Activated naive CD4-positive, alpha-beta T cell treated with anti-CD3 and anti-CD28 coated beads, Interleukin-2, amount 50 U/mL, for 72 hours (primary cell): Measurements from ENCODE around the gene CD300LD. TPM values are rescaled to one million over a fixed set of nuclear protein-coding genes. Genes with fewer than 3 reads are reported as not detected.
"Not testable (repeated sequence)": the region's sequence is repeated elsewhere in the genome, so short reads cannot be mapped to it uniquely, and the experiment has no call there.

Experiments
- ATAC-seq, 2 donors: fragments of 150-1000 bp; cut with Tn5 transposase; 2 replicates each; pipeline ENCODE4 v1.10.0; 2021; ENCODE audit warnings: mild to moderate bottlenecking in 2 of 2, moderate library complexity in 2 of 2
- DNase-seq, 2 donors: peaks; one replicate each; pipeline ENCODE4 v3.0.0; 2021 to 2022; ENCODE audit warnings: low spot score in 2 of 2
- H3K27ac Mint-ChIP-seq, 2 donors: one replicate each; pipeline ENCODE4 v1.8.0; 2022; ENCODE audit warnings: mild to moderate bottlenecking in 2 of 2, mixed read lengths in 2 of 2
- H3K36me3 Mint-ChIP-seq, 2 donors: one replicate each; pipeline ENCODE4 v1.8.0; 2022; ENCODE audit warnings: mixed read lengths in 2 of 2
- H3K9me3 Mint-ChIP-seq, 2 donors: one replicate each; pipeline ENCODE4 v1.8.0; 2022; ENCODE audit warnings: mixed read lengths in 2 of 2
- total RNA-seq, 2 donors: library from RNA; stranded (reverse); gene quantifications; one replicate each; pipeline ENCODE4 v1.2.3, GENCODE V29; 2022

CD300LD gene
- total RNA-seq, 2 donors from 2014 or later, result not detected

- H3K9me3 Mint-ChIP-seq, result no peaks in the 10 kb centered on the region
- DNase-seq (no peak), ATAC-seq (no peak)
- no peaks in the 10 kb centered on the region for H3K36me3 Mint-ChIP-seq
- H3K27ac Mint-ChIP-seq, result no peak overlapping the region
Observed at GRCh38 chr17:74591503-74591902, 580 bp downstream of the CD300LD start.

- peaks cover 0 to 12% of the 10 kb centered on the region in 2 donors for H3K9me3 Mint-ChIP-seq
- DNase-seq (no peak), ATAC-seq (no peak)
- H3K36me3 Mint-ChIP-seq, result no peaks in the 10 kb centered on the region
- H3K27ac Mint-ChIP-seq, result no peak overlapping the region
Observed at GRCh38 chr17:74585711-74586110, 6.4 kb downstream of the CD300LD start.

- Mint-ChIP-seq H3K9me3 (peaks cover 0 to 17% of the 10 kb centered on the region in 2 donors), H3K36me3 (no peaks in the 10 kb centered on the region), H3K27ac (no peak overlapping the region)
- DNase-seq (no peak), ATAC-seq (no peak)
Observed at GRCh38 chr17:74584292-74585060, 7.6 kb downstream of the CD300LD start.

GRCh38 chr17:74582633-74583032, 9.4 kb downstream of the CD300LD start:
- DNase-seq (no peak), ATAC-seq (no peak)
- no peaks in the 10 kb centered on the region for H3K36me3 Mint-ChIP-seq
- H3K9me3 Mint-ChIP-seq, result peaks cover 0 to 21% of the 10 kb centered on the region in 2 donors
- no peak overlapping the region for H3K27ac Mint-ChIP-seq

GRCh38 chr17:74579900-74580299, 12.2 kb downstream of the CD300LD start:
- Mint-ChIP-seq H3K9me3 (peaks cover 0 to 14% of the 10 kb centered on the region in 2 donors), H3K27ac (no peak overlapping the region), H3K36me3 (no peaks in the 10 kb centered on the region)
- no peak for DNase-seq
- ATAC-seq, result peak in 1 of 2 donors; percentile 33

- H3K36me3 Mint-ChIP-seq, result no peaks in the 10 kb centered on the region
- DNase-seq (no peak), ATAC-seq (no peak)
- H3K9me3 Mint-ChIP-seq, result peaks cover 0 to 10% of the 10 kb centered on the region in 2 donors
- H3K27ac Mint-ChIP-seq, result no peak overlapping the region
Observed at GRCh38 chr17:74578979-74579378, 13.1 kb downstream of the CD300LD start.

- DNase-seq, result no peak
- Mint-ChIP-seq H3K27ac (no peak overlapping the region), H3K9me3 (peaks cover 0 to 5% of the 10 kb centered on the region in 2 donors), H3K36me3 (no peaks in the 10 kb centered on the region)
- no peak for ATAC-seq
Observed at GRCh38 chr17:74574489-74575142, 17.5 kb downstream of the CD300LD start.

GRCh38 chr17:74573635-74574034, 18.4 kb downstream of the CD300LD start:
- DNase-seq, H3K9me3 Mint-ChIP-seq, ATAC-seq, H3K36me3 Mint-ChIP-seq, H3K27ac Mint-ChIP-seq: not testable (repeated sequence)

GRCh38 chr17:74573169-74573568, 18.9 kb downstream of the CD300LD start:
- H3K36me3 Mint-ChIP-seq, result no peaks in the 10 kb centered on the region
- no peaks in the 10 kb centered on the region for H3K9me3 Mint-ChIP-seq
- ATAC-seq, result no peak
- no peak overlapping the region for H3K27ac Mint-ChIP-seq
- no peak for DNase-seq

- no peak for DNase-seq
- Mint-ChIP-seq H3K9me3 (no peaks in the 10 kb centered on the region), H3K27ac (peak overlapping the region in 1 of 2 donors; percentile 40), H3K36me3 (no peaks in the 10 kb centered on the region)
- peak; percentile 26 to 62 for ATAC-seq
Observed at GRCh38 chr17:74571621-74572270, 20.3 kb downstream of the CD300LD start.

- ATAC-seq (peak; percentile 82 to 87), DNase-seq (peak; percentile 14 to 60)
- Mint-ChIP-seq H3K9me3 (no peaks in the 10 kb centered on the region), H3K27ac (no peak overlapping the region), H3K36me3 (no peaks in the 10 kb centered on the region)
Observed at GRCh38 chr17:74569020-74570003, 22.8 kb downstream of the CD300LD start.

- Mint-ChIP-seq H3K9me3 (no peaks in the 10 kb centered on the region), H3K36me3 (no peaks in the 10 kb centered on the region), H3K27ac (no peak overlapping the region)
- no peak for DNase-seq
- ATAC-seq, result no peak
Observed at GRCh38 chr17:74568106-74568873, 23.8 kb downstream of the CD300LD start.

GRCh38 chr17:74567397-74567796, 24.7 kb downstream of the CD300LD start, which contains the start of gene CD300H:
TSS of gene CD300H (minus strand) at chr17:74567509.
- ATAC-seq (no peak), DNase-seq (no peak)
- Mint-ChIP-seq H3K9me3 (no peaks in the 10 kb centered on the region), H3K27ac (no peak within 1 kb of the TSS), H3K36me3 (no peaks in the 10 kb centered on the region)

- peak in 1 of 2 donors; percentile 29 for DNase-seq
Observed at GRCh38 chr17:74566132-74566753, 25.8 kb downstream of the CD300LD start.

GRCh38 chr17:74565126-74565525, 27.0 kb downstream of the CD300LD start:
- no peak for ATAC-seq
- no peak for DNase-seq
- no peaks in the 10 kb centered on the region for H3K36me3 Mint-ChIP-seq
- no peaks in the 10 kb centered on the region for H3K9me3 Mint-ChIP-seq
- H3K27ac Mint-ChIP-seq, result no peak overlapping the region

More at GRCh38 chr17:74566132-74566753, 25.8 kb downstream of the CD300LD start:
- no peaks in the 10 kb centered on the region for H3K9me3 Mint-ChIP-seq
- no peaks in the 10 kb centered on the region for H3K36me3 Mint-ChIP-seq
- no peak overlapping the region for H3K27ac Mint-ChIP-seq
- peak in 1 of 2 donors; percentile 48 for ATAC-seq
